Adipose tissue (tissue), 3 donors: ENCODE data around the gene SLC9C1. TPM values are rescaled to one million over a fixed set of nuclear protein-coding genes. Genes with fewer than 3 reads are reported as not detected.

Source experiments
- H3K27ac ChIP-seq: one replicate; pipeline ENCODE4 v1.5.1; 2013; ENCODE audit warnings: low read depth, low read length
- WGBS, 3 donors: extraction: QIAGEN DNeasy Blood & Tissue Kit; methylation state at CpG; one replicate each; pipeline ENCODE4 v1.1.7; 2013; 5-methylcytosine and 5-hydroxymethylcytosine counted together
- polyA plus RNA-seq, 3 donors: library from polyadenylated mRNA; stranded (reverse); fragments of 200-250 nt; gene quantifications; one replicate each; pipeline ENCODE4 v1.2.3, GENCODE V29; 2013
- donor health status: healthy with polysubstance abuse.
- donor health status: Bipolar disorder and iron deficiency.
- donor health status: healthy.

Gene SLC9C1
- polyA plus RNA-seq, 3 donors = 0.06 TPM; not detected in 2

DNA sequence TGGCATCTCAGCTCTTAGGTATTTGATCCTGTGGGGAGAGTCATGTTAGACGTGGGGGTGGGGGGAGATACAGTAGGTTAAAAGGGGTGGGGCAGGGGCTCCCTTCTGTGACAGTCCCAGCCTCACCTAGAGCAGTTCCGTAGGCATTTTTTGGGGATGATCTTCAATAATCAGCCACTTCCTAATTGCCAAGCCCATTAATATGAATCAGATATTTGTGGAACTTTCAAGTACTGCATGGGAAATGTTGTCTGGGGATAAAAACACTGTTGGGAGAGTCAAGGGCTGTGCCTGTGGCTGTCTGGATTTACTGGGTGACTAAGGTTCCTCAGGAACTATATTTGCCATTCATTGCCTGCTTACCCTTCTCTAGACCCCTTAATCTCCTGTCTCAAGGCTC is 198.3 kb downstream of the SLC9C1 start:
- 19 to 62% (median 50%) methylated on average over 2 of the region's 2 CpGs for WGBS, 3 donors

DNA sequence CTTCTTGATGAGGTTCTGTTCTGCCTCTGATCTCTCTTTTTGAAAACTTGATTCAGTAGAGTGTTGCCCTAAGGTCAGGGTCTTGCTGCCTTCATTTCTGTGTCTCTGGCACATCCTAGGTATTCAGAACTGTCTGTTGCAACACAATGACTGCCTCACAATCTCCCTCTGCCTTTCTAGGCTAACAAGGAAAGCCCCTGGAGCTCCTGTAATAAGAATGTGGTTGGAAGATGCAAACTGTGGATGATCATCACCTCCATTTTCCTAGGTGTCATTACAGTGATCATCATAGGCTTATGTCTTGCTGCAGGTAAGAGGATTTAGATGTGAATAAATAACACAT is 200.9 kb downstream of the SLC9C1 start:
- H3K27ac ChIP-seq = no peak overlapping the region

More for the DNA sequence above, 198.3 kb downstream of the SLC9C1 start:
- no peak overlapping the region for H3K27ac ChIP-seq

DNA sequence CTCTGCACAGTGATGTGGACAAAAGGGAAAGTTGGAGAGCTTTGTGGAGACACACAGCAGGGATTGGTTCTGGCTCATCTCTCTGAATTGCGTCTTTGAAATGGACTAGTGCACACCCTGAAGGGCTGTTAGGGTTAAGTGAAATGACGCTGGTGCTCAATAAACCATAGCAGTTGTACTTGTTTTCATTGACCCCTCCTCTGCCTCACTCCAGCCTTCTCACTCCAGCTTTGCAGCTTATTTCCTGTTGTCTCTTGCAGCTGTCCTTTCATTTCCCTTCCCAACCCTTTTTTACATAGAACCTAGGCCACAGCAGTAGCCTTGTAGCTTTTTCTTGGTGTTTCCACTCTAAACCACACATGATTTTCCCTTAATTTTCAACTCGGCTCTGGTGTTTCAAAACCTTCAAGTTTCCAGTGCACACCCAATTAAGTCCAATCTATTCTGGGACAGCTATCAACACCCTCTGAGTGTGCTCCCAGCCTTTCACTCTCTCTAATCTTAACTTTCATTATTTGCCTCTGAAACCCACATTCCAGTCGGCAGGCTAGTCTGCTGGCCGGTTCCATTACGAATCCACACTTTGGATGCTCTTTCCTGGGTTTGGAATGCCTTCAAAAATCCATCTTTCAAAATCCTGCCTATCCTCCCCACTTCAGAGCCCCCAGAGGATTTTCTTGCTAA is 201.4 kb downstream of the SLC9C1 start:
- 32 to 52% (median 47%) methylated on average over 6 of the region's 6 CpGs for WGBS, 3 donors
- H3K27ac ChIP-seq = no peak overlapping the region

DNA sequence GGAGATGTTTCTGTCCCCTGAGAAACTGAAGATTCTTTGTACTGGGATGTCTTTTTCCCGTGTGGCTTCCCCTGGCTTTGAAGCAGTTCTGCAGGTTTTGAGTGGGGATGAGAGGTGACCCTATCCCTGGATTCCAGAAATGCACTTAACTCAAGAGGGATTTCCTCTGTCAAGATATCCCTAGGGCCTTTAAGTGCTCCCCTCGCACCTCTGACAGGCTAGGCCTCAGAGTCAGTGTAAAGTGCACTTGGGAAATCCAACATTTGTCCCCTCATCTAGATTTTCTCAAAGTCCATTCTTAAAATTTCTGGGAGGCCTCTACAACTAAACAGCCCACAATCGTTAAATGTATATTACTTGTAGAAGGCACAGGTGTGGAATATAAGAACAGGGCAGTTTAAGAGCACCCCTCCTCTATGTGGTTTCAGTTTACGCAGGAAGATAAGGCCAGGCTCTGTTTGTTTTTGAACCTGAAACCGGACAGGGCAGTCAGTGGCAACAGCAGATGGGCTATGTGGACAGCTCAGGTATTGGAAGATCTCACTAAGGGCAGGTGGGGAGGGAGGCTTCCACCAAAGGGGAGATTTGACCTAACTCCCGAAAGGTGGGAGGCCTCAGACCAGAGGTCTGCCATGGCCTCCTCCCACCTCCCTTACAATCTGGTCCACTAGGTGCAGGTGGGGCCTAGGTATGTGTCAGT is 203.0 kb downstream of the SLC9C1 start:
- H3K27ac ChIP-seq = no peak overlapping the region

More for the DNA sequence above, 203.0 kb downstream of the SLC9C1 start:
- WGBS, 3 donors = 42 to 82% (median 75%) methylated on average over 6 of the region's 6 CpGs

Other genes starting within 250 kb of the SLC9C1 start
- 10 to 100 TPM in 1 of 3 donors, 1 to 10 TPM in 1, under 1 TPM in 1; 0.22 to 10.8 (median 3.4) TPM for gene C3orf52, start 207.8 kb downstream of the SLC9C1 start, polyA plus RNA-seq
- gene GCSAM, start 161.0 kb downstream of the SLC9C1 start, polyA plus RNA-seq = under 1 TPM in 2 of 3 donors, not detected in 1; 0.08 to 0.12 TPM
- 10 to 100 TPM in 2 of 3 donors, 1 to 10 TPM in 1; 2.6 to 25.7 (median 13.0) TPM for gene CD200, start 38.9 kb upstream of the SLC9C1 start, polyA plus RNA-seq
- 1 to 10 TPM in 1 of 3 donors, under 1 TPM in 1, not detected in 1; 0.43 to 1.2 TPM for gene BTLA, start 205.3 kb upstream of the SLC9C1 start, polyA plus RNA-seq